Naive thymus-derived CD8-positive, alpha-beta T cell (primary cell): ENCODE results near the gene USP12. TPM values are rescaled to one million over a fixed set of nuclear protein-coding genes. Genes with fewer than 3 reads are reported as not detected.
"Not testable (repeated sequence)": the region's sequence is repeated elsewhere in the genome, so short reads cannot be mapped to it uniquely, and the experiment has no call there.

Experiments used
- ATAC-seq, 2 donors: fragments of 150-1000 bp; cut with Tn5 transposase in 1 of 2; sonication (Bioruptor Pico), chemical (Tn5 transposase) in 1 of 2; 1 replicate in 1 of 2; 2 replicates in 1 of 2; pipeline ENCODE4 v1.10.0; 2021; ENCODE audit warnings: mild to moderate bottlenecking in 2 of 2, moderate library complexity in 2 of 2
- POLR2A ChIA-PET: fragments of 350-600 bp; sonication (Branson Sonifier 250); formaldehyde crosslinking; loops from one replicate; lab custom pipeline; 2021; ENCODE audit warnings: antibody characterized with exemption; lab: Charles Lee
- DNase-seq, 10 donors: peaks; one replicate each; pipeline versions ENCODE4 v3.0.0 to v3.0.0-alpha.2; 2020 to 2022
- H3K27ac Mint-ChIP-seq, 10 donors: one replicate each; pipeline ENCODE4 v1.8.0; 2020 to 2022; ENCODE audit warnings: mild to moderate bottlenecking in 10 of 10, mixed read lengths in 10 of 10, moderate library complexity in 4 of 10, inconsistent platforms in 1 of 10
- H3K27me3 Mint-ChIP-seq, 5 donors: one replicate each; pipeline ENCODE4 v1.8.0; 2021 to 2022; ENCODE audit warnings: mixed read lengths in 5 of 5
- H3K36me3 Mint-ChIP-seq, 3 donors: one replicate each; pipeline ENCODE4 v1.8.0; 2020 to 2022; ENCODE audit warnings: mixed read lengths in 3 of 3, mild to moderate bottlenecking in 2 of 3, inconsistent platforms in 1 of 3
- H3K4me1 Mint-ChIP-seq, 4 donors: one replicate each; pipeline ENCODE4 v1.8.0; 2021 to 2022; ENCODE audit warnings: mixed read lengths in 4 of 4
- H3K4me3 Mint-ChIP-seq, 10 donors: one replicate each; pipeline ENCODE4 v1.8.0; 2020 to 2022; ENCODE audit warnings: mild to moderate bottlenecking in 10 of 10, mixed read lengths in 10 of 10, moderate library complexity in 6 of 10, inconsistent platforms in 1 of 10
- H3K9me3 Mint-ChIP-seq, 9 donors: one replicate each; pipeline ENCODE4 v1.8.0; 2020 to 2022; ENCODE audit warnings: mixed read lengths in 9 of 9, mild to moderate bottlenecking in 3 of 9, inconsistent platforms in 1 of 9, moderate library complexity in 1 of 9
- polyA plus RNA-seq, 3 donors: library from polyadenylated mRNA; unstranded; fragments of 300-500 nt; fragmentation: Illumina TruSeq; gene quantifications; one replicate each; pipeline ENCODE4 v1.2.3, GENCODE V29; 2021
- total RNA-seq, 8 experiments: library from RNA in 2 of 8; stranded (reverse) in 2 of 8; gene quantifications; one replicate each; pipeline ENCODE4 v1.2.3 and lab custom pipeline; 2021 to 2026

The USP12 gene
- total and polyA plus RNA-seq, 5 experiments from 2014 or later: 9.3 to 33.0 (median 17.4) TPM

GRCh38 chr13:27161980-27162379 lies 9.6 kb downstream of the USP12 start:
- peak overlapping the region in 1 of 10 donors; percentile 20 for H3K4me3 Mint-ChIP-seq
- H3K4me1 Mint-ChIP-seq: peaks cover 26 to 80% (median 74%) of the 10 kb centered on the region in 4 donors
- no peaks in the 10 kb centered on the region for H3K36me3 Mint-ChIP-seq
- no peaks in the 10 kb centered on the region for H3K9me3 Mint-ChIP-seq
- H3K27ac Mint-ChIP-seq: peak overlapping the region in 1 of 10 donors; percentile 32
- DNase-seq (no peak), ATAC-seq (no peak)
- POLR2A ChIA-PET: interaction anchor here (1.1 kb wide), 1 partner anchor 9 kb away, joined by 3 read pairs; no protein-coding TSS in a partner anchor
- no peaks in the 10 kb centered on the region for H3K27me3 Mint-ChIP-seq

- POLR2A ChIA-PET: interaction anchor here (1.1 kb wide), 1 partner anchor 9 kb away, joined by 3 read pairs; no protein-coding TSS in a partner anchor
- ATAC-seq: no peak
Observed at GRCh38 chr13:27161423-27161822, 10.2 kb downstream of the USP12 start.

GRCh38 chr13:27160657-27161295 lies 10.8 kb downstream of the USP12 start:
- POLR2A ChIA-PET: no interaction called here
- ATAC-seq (peak; percentile 44 to 88), DNase-seq (peak in 3 of 10 donors; percentile 23 to 36 (median 27))
- Mint-ChIP-seq H3K27me3 (no peaks in the 10 kb centered on the region), H3K4me1 (peaks cover 31 to 78% (median 71%) of the 10 kb centered on the region in 4 donors), H3K4me3 (peak overlapping the region; percentile 40 to 78 (median 64)), H3K36me3 (peaks cover 0 to 6% (median 5%) of the 10 kb centered on the region in 3 donors), H3K27ac (peak overlapping the region; percentile 3 to 83 (median 68)), H3K9me3 (peaks cover 0 to 9% (median 0%) of the 10 kb centered on the region in 9 donors)

More at GRCh38 chr13:27161423-27161822, 10.2 kb downstream of the USP12 start:
- H3K27me3 Mint-ChIP-seq: no peaks in the 10 kb centered on the region
- DNase-seq: no peak
- peaks cover 27 to 79% (median 72%) of the 10 kb centered on the region in 4 donors for H3K4me1 Mint-ChIP-seq
- no peaks in the 10 kb centered on the region for H3K36me3 Mint-ChIP-seq
- peak overlapping the region in 1 of 10 donors; percentile 3 for H3K27ac Mint-ChIP-seq
- H3K4me3 Mint-ChIP-seq: peak overlapping the region in 3 of 10 donors; percentile 61 to 70 (median 66)
- H3K9me3 Mint-ChIP-seq: peaks cover 0 to 4% (median 0%) of the 10 kb centered on the region in 9 donors

GRCh38 chr13:27159806-27160563 lies 11.6 kb downstream of the USP12 start:
- Mint-ChIP-seq H3K4me3 (peak overlapping the region; percentile 1 to 78 (median 62)), H3K4me1 (peaks cover 31 to 72% (median 66%) of the 10 kb centered on the region in 4 donors), H3K36me3 (peaks cover 0 to 6% (median 5%) of the 10 kb centered on the region in 3 donors), H3K27ac (peak overlapping the region; percentile 5 to 82 (median 57)), H3K9me3 (peaks cover 0 to 9% (median 0%) of the 10 kb centered on the region in 9 donors), H3K27me3 (no peaks in the 10 kb centered on the region)
- DNase-seq: no peak
- peak in 1 of 2 donors; percentile 22 for ATAC-seq
- POLR2A ChIA-PET: no interaction called here

GRCh38 chr13:27158335-27158734 lies 13.3 kb downstream of the USP12 start:
- H3K4me3 Mint-ChIP-seq: no peak overlapping the region
- peaks cover 0 to 9% (median 0%) of the 10 kb centered on the region in 9 donors for H3K9me3 Mint-ChIP-seq
- no peaks in the 10 kb centered on the region for H3K27me3 Mint-ChIP-seq
- H3K27ac Mint-ChIP-seq: no peak overlapping the region
- DNase-seq (no peak), ATAC-seq (no peak)
- H3K4me1 Mint-ChIP-seq: peaks cover 36 to 73% (median 67%) of the 10 kb centered on the region in 4 donors
- peaks cover 0 to 6% (median 5%) of the 10 kb centered on the region in 3 donors for H3K36me3 Mint-ChIP-seq
- POLR2A ChIA-PET: interaction anchor here (0.6 kb wide), 1 partner anchor 27 kb away, joined by 4 read pairs; no protein-coding TSS in a partner anchor

- POLR2A ChIA-PET: no interaction called here
- Mint-ChIP-seq H3K9me3 (peaks cover 0 to 9% (median 0%) of the 10 kb centered on the region in 9 donors), H3K4me1 (peaks cover 37 to 72% (median 59%) of the 10 kb centered on the region in 4 donors), H3K36me3 (peaks cover 0 to 12% (median 5%) of the 10 kb centered on the region in 3 donors), H3K4me3 (peak overlapping the region in 5 of 10 donors; percentile 2 to 33 (median 6)), H3K27ac (peak overlapping the region in 4 of 10 donors; percentile 1 to 71 (median 32)), H3K27me3 (no peaks in the 10 kb centered on the region)
- DNase-seq: no peak
- ATAC-seq: no peak
Observed at GRCh38 chr13:27151798-27152599, 19.6 kb downstream of the USP12 start.

GRCh38 chr13:27149702-27150101 lies 21.9 kb downstream of the USP12 start:
- no peak for ATAC-seq
- H3K4me1 Mint-ChIP-seq: peaks cover 36 to 84% (median 71%) of the 10 kb centered on the region in 4 donors
- H3K27me3 Mint-ChIP-seq: no peaks in the 10 kb centered on the region
- H3K27ac Mint-ChIP-seq: peak overlapping the region in 5 of 10 donors; percentile 2 to 67 (median 26)
- no peak for DNase-seq
- peak overlapping the region in 1 of 10 donors; percentile 19 for H3K4me3 Mint-ChIP-seq
- H3K9me3 Mint-ChIP-seq: peaks cover 0 to 2% (median 0%) of the 10 kb centered on the region in 9 donors
- POLR2A ChIA-PET: no interaction called here
- H3K36me3 Mint-ChIP-seq: peaks cover 0 to 6% (median 0%) of the 10 kb centered on the region in 3 donors

GRCh38 chr13:27148900-27149299 lies 22.7 kb downstream of the USP12 start:
- POLR2A ChIA-PET: interaction anchor here (0.6 kb wide), 1 partner anchor 15 kb away, joined by 3 read pairs; no protein-coding TSS in a partner anchor
- Mint-ChIP-seq H3K27ac (peak overlapping the region in 2 of 10 donors; percentile 47 to 53), H3K4me1 (peaks cover 32 to 77% (median 64%) of the 10 kb centered on the region in 4 donors), H3K36me3 (peaks cover 0 to 6% (median 0%) of the 10 kb centered on the region in 3 donors), H3K9me3 (peaks cover 0 to 2% (median 0%) of the 10 kb centered on the region in 9 donors), H3K4me3 (peak overlapping the region in 1 of 10 donors; percentile 50), H3K27me3 (no peaks in the 10 kb centered on the region)
- ATAC-seq: no peak
- DNase-seq: no peak

- Mint-ChIP-seq H3K4me3 (peak overlapping the region in 5 of 10 donors; percentile 18 to 58 (median 50)), H3K27me3 (no peaks in the 10 kb centered on the region), H3K36me3 (peaks cover 0 to 17% (median 11%) of the 10 kb centered on the region in 3 donors), H3K9me3 (peaks cover 0 to 3% (median 0%) of the 10 kb centered on the region in 9 donors), H3K27ac (peak overlapping the region; percentile 2 to 83 (median 62)), H3K4me1 (peaks cover 30 to 76% (median 64%) of the 10 kb centered on the region in 4 donors)
- no peak for DNase-seq
- peak; percentile 82 to 84 for ATAC-seq
- POLR2A ChIA-PET: no interaction called here
Observed at GRCh38 chr13:27147530-27148170, 24.0 kb downstream of the USP12 start.

- POLR2A ChIA-PET: no interaction called here
- Mint-ChIP-seq H3K4me3 (no peak overlapping the region), H3K27me3 (no peaks in the 10 kb centered on the region), H3K4me1 (peaks cover 14 to 58% (median 51%) of the 10 kb centered on the region in 4 donors), H3K27ac (peak overlapping the region in 1 of 10 donors; percentile 46), H3K36me3 (peaks cover 6 to 25% (median 25%) of the 10 kb centered on the region in 3 donors), H3K9me3 (peaks cover 0 to 5% (median 0%) of the 10 kb centered on the region in 9 donors)
- DNase-seq: no peak
- ATAC-seq: no peak
Observed at GRCh38 chr13:27141746-27142145, 29.9 kb downstream of the USP12 start.

- Mint-ChIP-seq H3K36me3 (peaks cover 6 to 25% (median 25%) of the 10 kb centered on the region in 3 donors), H3K4me1 (peaks cover 12 to 52% (median 47%) of the 10 kb centered on the region in 4 donors)
- H3K27ac Mint-ChIP-seq, ATAC-seq, DNase-seq, H3K27me3 Mint-ChIP-seq, H3K9me3 Mint-ChIP-seq, H3K4me3 Mint-ChIP-seq: not testable (repeated sequence)
- POLR2A ChIA-PET: interaction anchor here (0.7 kb wide), 1 partner anchor 18 kb away, joined by 3 read pairs; no protein-coding TSS in a partner anchor
Observed at GRCh38 chr13:27141159-27141558, 30.5 kb downstream of the USP12 start.
